HTR-8/SVneo (cell line): ENCODE measurements around the gene HSD3B7.

Experiments used
- DNase-seq: peaks from one replicate; pipeline ENCODE4 v3.0.0; 2011; ENCODE audit warnings: low spot score, mixed read lengths; ENCODE audit not compliant: insufficient read length
- FAIRE-seq: peaks from 2 replicates; lab custom pipeline; 2011; peaks lifted over from hg19 to GRCh38; lab: Jason Lieb, UNC

HSD3B7 gene

GRCh38 chr16:30956601-30957455 lies 28.2 kb upstream of the HSD3B7 start:
- peak; percentile 74 for FAIRE-seq
- DNase-seq = peak; percentile 84

- DNase-seq (peak; percentile 93), FAIRE-seq (peak; percentile 69)
Measured at GRCh38 chr16:30957456-30958174, 27.4 kb upstream of the HSD3B7 start, which contains the start of gene SETD1A. Gene SETD1A, plus strand, starts transcription at chr16:30957754. Its CDS starts 978 bp downstream, at chr16:30958732.

GRCh38 chr16:30958175-30959079 lies 26.6 kb upstream of the HSD3B7 start:
- DNase-seq = peak; percentile 62

GRCh38 chr16:30961384-30961783 lies 23.6 kb upstream of the HSD3B7 start:
- no peak for FAIRE-seq

More at GRCh38 chr16:30958175-30959079, 26.6 kb upstream of the HSD3B7 start:
- FAIRE-seq = no peak

GRCh38 chr16:30963925-30964511 lies 21.0 kb upstream of the HSD3B7 start:
- no peak for DNase-seq
- FAIRE-seq = no peak

More at GRCh38 chr16:30961384-30961783, 23.6 kb upstream of the HSD3B7 start:
- DNase-seq = no peak

- peak; percentile 13 for FAIRE-seq
- DNase-seq = no peak
Measured at GRCh38 chr16:30964574-30965226, 20.3 kb upstream of the HSD3B7 start.

GRCh38 chr16:30965436-30965835 lies 19.6 kb upstream of the HSD3B7 start:
- DNase-seq (no peak), FAIRE-seq (no peak)

- FAIRE-seq (no peak), DNase-seq (no peak)
Measured at GRCh38 chr16:30966033-30966619, 18.9 kb upstream of the HSD3B7 start.

- DNase-seq (no peak), FAIRE-seq (no peak)
Measured at GRCh38 chr16:30967795-30968194, 17.2 kb upstream of the HSD3B7 start.

- DNase-seq (no peak), FAIRE-seq (no peak)
Measured at GRCh38 chr16:30969246-30969842, 15.7 kb upstream of the HSD3B7 start.

- FAIRE-seq (no peak), DNase-seq (no peak)
Measured at GRCh38 chr16:30971298-30971697, 13.7 kb upstream of the HSD3B7 start.

- no peak for DNase-seq
- FAIRE-seq = no peak
Measured at GRCh38 chr16:30972872-30973271, 12.1 kb upstream of the HSD3B7 start.

GRCh38 chr16:30974348-30974747 lies 10.7 kb upstream of the HSD3B7 start:
- DNase-seq (no peak), FAIRE-seq (no peak)

GRCh38 chr16:30976486-30976885 lies 8.5 kb upstream of the HSD3B7 start:
- DNase-seq (no peak), FAIRE-seq (no peak)

- FAIRE-seq (no peak), DNase-seq (no peak)
Measured at GRCh38 chr16:30977502-30977901, 7.5 kb upstream of the HSD3B7 start.

GRCh38 chr16:30979170-30980022 lies 5.6 kb upstream of the HSD3B7 start:
- FAIRE-seq (no peak), DNase-seq (no peak)

- DNase-seq = no peak
- FAIRE-seq = no peak
Measured at GRCh38 chr16:30980023-30980371, 5.0 kb upstream of the HSD3B7 start.

GRCh38 chr16:30980434-30980833 lies 4.6 kb upstream of the HSD3B7 start:
- DNase-seq = no peak
- FAIRE-seq = no peak
